ENCODE data around the gene NOC4L. TPM values are rescaled to one million over a fixed set of nuclear protein-coding genes. Genes with fewer than 3 reads are reported as not detected.

Gene NOC4L
- total RNA-seq = 10 to 100 TPM; 21.0 to 30.2 (median 21.7) TPM
- 7.7 TPM for total RNA-seq (2013)

DNA sequence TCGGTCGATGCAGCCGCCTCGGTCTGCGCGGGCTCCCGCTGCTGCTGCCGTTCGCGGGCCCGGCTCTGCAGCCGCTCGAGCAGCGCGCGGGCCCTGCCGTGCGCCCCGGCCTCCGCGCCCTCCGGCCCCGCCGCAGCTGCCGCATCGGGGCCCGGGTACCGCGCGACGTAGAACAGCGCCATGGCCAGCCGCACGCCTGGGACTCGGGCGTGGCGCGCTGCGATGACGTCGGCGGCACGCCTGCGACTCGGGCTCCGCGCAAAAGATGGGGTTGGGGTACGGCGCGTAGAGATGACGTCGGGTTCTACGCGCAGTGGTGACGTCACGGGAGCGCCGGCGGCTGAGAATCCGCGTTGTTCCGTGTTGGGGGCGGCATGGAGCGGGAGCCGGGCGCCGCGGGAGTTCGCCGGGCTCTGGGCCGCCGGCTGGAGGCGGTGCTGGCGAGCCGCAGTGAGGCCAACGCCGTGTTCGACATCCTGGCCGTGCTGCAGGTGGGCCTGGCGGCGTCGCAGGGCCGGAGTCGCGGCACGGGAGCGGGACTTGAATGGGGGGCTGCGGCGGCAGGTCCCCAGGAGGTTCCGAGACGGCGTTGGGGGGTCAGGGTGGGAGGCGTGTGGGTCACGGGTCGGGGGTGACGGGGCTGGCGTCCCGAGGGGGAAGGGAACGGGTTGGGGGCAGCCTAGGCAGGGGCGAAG, at the start of gene NOC4L, which contains the start of gene DDX51:
NOC4L (plus strand) TSS at position 343 of the 695 bp plus-strand sequence; CDS start at position 375, 32 bp downstream.
DDX51 (minus strand) TSS at position 205 of the 695 bp plus-strand sequence; CDS start at position 182, 23 bp downstream.
- TF ChIP-seq, protein P1, sequence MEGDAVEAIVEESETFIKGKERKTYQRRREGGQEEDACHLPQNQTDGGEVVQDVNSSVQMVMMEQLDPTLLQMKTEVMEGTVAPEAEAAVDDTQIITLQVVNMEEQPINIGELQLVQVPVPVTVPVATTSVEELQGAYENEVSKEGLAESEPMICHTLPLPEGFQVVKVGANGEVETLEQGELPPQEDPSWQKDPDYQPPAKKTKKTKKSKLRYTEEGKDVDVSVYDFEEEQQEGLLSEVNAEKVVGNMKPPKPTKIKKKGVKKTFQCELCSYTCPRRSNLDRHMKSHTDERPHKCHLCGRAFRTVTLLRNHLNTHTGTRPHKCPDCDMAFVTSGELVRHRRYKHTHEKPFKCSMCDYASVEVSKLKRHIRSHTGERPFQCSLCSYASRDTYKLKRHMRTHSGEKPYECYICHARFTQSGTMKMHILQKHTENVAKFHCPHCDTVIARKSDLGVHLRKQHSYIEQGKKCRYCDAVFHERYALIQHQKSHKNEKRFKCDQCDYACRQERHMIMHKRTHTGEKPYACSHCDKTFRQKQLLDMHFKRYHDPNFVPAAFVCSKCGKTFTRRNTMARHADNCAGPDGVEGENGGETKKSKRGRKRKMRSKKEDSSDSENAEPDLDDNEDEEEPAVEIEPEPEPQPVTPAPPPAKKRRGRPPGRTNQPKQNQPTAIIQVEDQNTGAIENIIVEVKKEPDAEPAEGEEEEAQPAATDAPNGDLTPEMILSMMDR (IDR thresholded peaks at IDR 0.05) = no peak
- Histone ChIP-seq H3K36me3 (ENCODE audit: control insufficient read depth, insufficient read depth, low read length) (peaks cover 34% of the 10 kb centered on the region), H3K27ac (ENCODE audit: low read length) (peak within 1 kb of the TSS; percentile 75), H3K4me3 (ENCODE audit: low read length) (peak within 1 kb of the TSS; percentile 72), H3K27me3 (ENCODE audit: control insufficient read depth, insufficient read depth, low read length) (no peaks in the 10 kb centered on the region), H3K4me1 (ENCODE audit: control insufficient read depth, insufficient read depth, low read length) (peaks cover 27% of the 10 kb centered on the region), H3K9me3 (ENCODE audit: control insufficient read depth, insufficient read depth, low read length) (no peaks in the 10 kb centered on the region)
- Mint-ChIP-seq H3K4me1 (peaks cover 11 to 24% of the 10 kb centered on the region in 2 donors), H3K36me3 (no peaks in the 10 kb centered on the region), H3K9me3 (no peaks in the 10 kb centered on the region), H3K4me3 (peak within 1 kb of the TSS; percentile 98), H3K27ac (peak within 1 kb of the TSS; percentile 91 to 96), H3K27me3 (ENCODE audit: low read depth in 2 of 2) (no peaks in the 10 kb centered on the region)
- WGBS (ENCODE audit: insufficient coverage) = under 1% methylated on average over 100 of the region's 100 CpGs
- DNase-seq = peak; percentile 99
- intact Hi-C loops (cut with micrococcal nuclease) = no loop called here
- peak; percentile 94 to 96 (median 94) for ATAC-seq

DNA sequence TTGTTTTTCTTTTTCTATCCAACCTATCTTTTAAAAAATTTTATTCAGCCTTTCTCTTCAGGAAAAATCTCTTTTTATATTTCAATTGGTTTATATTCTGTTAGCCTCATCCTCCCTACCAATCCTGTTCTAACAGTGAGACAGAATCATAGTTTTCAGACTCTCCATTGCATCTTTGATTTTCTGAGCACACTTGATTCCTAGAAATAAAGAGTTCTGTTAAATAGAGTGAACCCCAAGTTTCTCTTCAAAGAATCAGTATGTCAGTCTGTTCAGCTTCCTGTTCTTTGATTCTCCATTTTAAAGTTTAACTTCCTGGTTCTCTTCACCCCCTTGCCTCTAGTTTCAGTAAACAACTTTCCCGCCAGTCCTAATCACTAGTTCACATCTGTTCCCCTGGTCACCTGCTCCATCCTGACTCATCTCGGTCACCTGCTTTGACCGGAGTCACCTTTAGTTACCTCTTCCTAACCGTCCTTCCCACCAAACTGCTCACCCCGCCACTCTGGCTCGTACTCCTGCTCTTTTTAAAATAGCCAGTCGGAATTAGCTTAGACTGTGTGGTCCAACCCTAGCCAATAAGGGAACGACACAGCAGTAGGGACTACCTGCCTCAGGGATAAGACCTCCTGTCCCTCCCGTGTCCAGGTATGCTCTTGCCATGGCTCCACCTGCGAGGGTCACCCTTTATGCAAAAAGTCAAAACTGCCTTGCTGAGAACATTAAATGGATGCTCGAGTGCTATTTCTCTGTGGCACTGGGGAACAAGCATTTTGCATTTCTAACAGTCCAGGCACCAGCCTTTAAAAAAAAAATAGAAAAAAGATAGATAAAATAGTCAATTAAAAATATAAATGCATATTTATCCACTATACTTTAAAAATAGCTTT, 48.5 kb upstream of the NOC4L start:
- no peaks in the 10 kb centered on the region for H3K27me3 Mint-ChIP-seq (ENCODE audit: low read depth in 2 of 2)
- Histone ChIP-seq H3K4me3 (ENCODE audit: low read length) (no peak overlapping the region), H3K4me1 (ENCODE audit: control insufficient read depth, insufficient read depth, low read length) (no peaks in the 10 kb centered on the region), H3K27me3 (ENCODE audit: control insufficient read depth, insufficient read depth, low read length) (no peaks in the 10 kb centered on the region), H3K9me3 (ENCODE audit: control insufficient read depth, insufficient read depth, low read length) (no peaks in the 10 kb centered on the region), H3K27ac (ENCODE audit: low read length) (no peak overlapping the region), H3K36me3 (ENCODE audit: control insufficient read depth, insufficient read depth, low read length) (no peaks in the 10 kb centered on the region)
- no peaks in the 10 kb centered on the region for H3K9me3 Mint-ChIP-seq
- no peaks in the 10 kb centered on the region for H3K36me3 Mint-ChIP-seq
- TF ChIP-seq, protein P1 (IDR thresholded peaks at IDR 0.05) = no peak
- H3K4me1 Mint-ChIP-seq = peaks cover 7 to 11% of the 10 kb centered on the region in 2 donors
- DNase-seq (no peak), ATAC-seq (no peak)
- H3K27ac Mint-ChIP-seq = peak overlapping the region in 1 of 2 donors; percentile 24
- WGBS (ENCODE audit: insufficient coverage) = 96% methylated on average over 11 of the region's 11 CpGs
- no peak overlapping the region for H3K4me3 Mint-ChIP-seq
- intact Hi-C loops (cut with micrococcal nuclease) = no loop called here

DNA sequence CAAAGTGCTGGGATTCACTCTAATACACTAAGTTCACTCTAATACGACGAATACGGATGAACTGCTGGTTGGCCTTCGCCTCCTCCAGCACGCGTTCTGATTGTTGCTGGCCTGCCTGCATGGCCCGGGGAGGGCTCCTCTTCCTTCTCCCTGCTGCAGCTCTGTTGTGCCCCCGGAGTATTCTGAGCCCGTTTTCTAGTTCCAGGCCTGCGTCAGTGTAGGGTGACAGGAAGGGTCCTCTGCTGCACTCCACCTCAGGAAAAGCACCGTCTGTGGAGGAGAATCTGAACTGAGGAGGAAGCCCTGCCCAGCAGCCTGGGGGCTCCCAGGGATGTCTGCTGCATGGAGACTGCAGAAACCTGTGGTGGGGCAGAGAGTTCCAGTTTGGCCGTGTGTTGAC, 44.5 kb upstream of the NOC4L start:
- no peak for ATAC-seq
- no peaks in the 10 kb centered on the region for H3K27me3 ChIP-seq (ENCODE audit: control insufficient read depth, insufficient read depth, low read length)
- no peaks in the 10 kb centered on the region for H3K9me3 ChIP-seq (ENCODE audit: control insufficient read depth, insufficient read depth, low read length)
- H3K27ac ChIP-seq (ENCODE audit: low read length) = no peak overlapping the region
- no peak overlapping the region for H3K4me3 ChIP-seq (ENCODE audit: low read length)
- TF ChIP-seq, protein P1 (IDR thresholded peaks at IDR 0.05) = no peak
- Mint-ChIP-seq H3K4me3 (no peak overlapping the region), H3K27me3 (ENCODE audit: low read depth in 2 of 2) (no peaks in the 10 kb centered on the region), H3K27ac (no peak overlapping the region), H3K36me3 (no peaks in the 10 kb centered on the region), H3K4me1 (peaks cover 7 to 11% of the 10 kb centered on the region in 2 donors), H3K9me3 (no peaks in the 10 kb centered on the region)
- intact Hi-C loops (cut with micrococcal nuclease) = no loop called here
- no peak for DNase-seq
- H3K36me3 ChIP-seq (ENCODE audit: control insufficient read depth, insufficient read depth, low read length) = no peaks in the 10 kb centered on the region
- WGBS (ENCODE audit: insufficient coverage) = 96% methylated on average over 12 of the region's 12 CpGs
- no peaks in the 10 kb centered on the region for H3K4me1 ChIP-seq (ENCODE audit: control insufficient read depth, insufficient read depth, low read length)
